Duodenal mucosa (tissue), 2 donors: Measurements from ENCODE around the gene THSD7A.

Experiments used
- H3K27ac ChIP-seq: one replicate; pipeline ENCODE4 v1.7.0; 2013; ENCODE audit warnings: low read depth, low read length
- H3K27me3 ChIP-seq, 2 donors: one replicate each; pipeline ENCODE4 v1.7.0; 2013; ENCODE audit warnings: low read length in 2 of 2, control low read depth in 1 of 2; ENCODE audit not compliant: insufficient read depth in 2 of 2, control insufficient read depth in 1 of 2
- H3K36me3 ChIP-seq, 2 donors: one replicate each; pipeline ENCODE4 v1.7.0; 2013; ENCODE audit warnings: low read length in 2 of 2, control low read depth in 1 of 2; ENCODE audit not compliant: insufficient read depth in 2 of 2, control insufficient read depth in 1 of 2
- H3K4me1 ChIP-seq, 2 donors: one replicate each; pipeline ENCODE4 v1.7.0; 2013; ENCODE audit warnings: low read length in 2 of 2, control low read depth in 1 of 2; ENCODE audit not compliant: insufficient read depth in 2 of 2, control insufficient read depth in 1 of 2
- H3K4me3 ChIP-seq, 2 donors: one replicate each; pipeline ENCODE4 v1.7.0; 2013; ENCODE audit warnings: low read length in 2 of 2, low read depth in 1 of 2
- H3K9ac ChIP-seq, 2 donors: one replicate each; pipeline ENCODE4 v1.7.0; 2013; ENCODE audit warnings: low read length in 2 of 2, low read depth in 1 of 2
- H3K9me3 ChIP-seq, 2 donors: one replicate each; pipeline ENCODE4 v1.7.0; 2013; ENCODE audit warnings: low read length in 2 of 2, control low read depth in 1 of 2; ENCODE audit not compliant: control insufficient read depth in 1 of 2

THSD7A gene

GRCh38 chr7:11464624-11465023, 367.4 kb downstream of the THSD7A start:
- no peaks in the 10 kb centered on the region for H3K9me3 ChIP-seq
- H3K36me3 ChIP-seq = no peaks in the 10 kb centered on the region
- H3K4me3 ChIP-seq = no peak overlapping the region
- no peak overlapping the region for H3K27ac ChIP-seq
- H3K27me3 ChIP-seq = no peaks in the 10 kb centered on the region
- H3K4me1 ChIP-seq = no peaks in the 10 kb centered on the region
- H3K9ac ChIP-seq = no peak overlapping the region

- Histone ChIP-seq H3K4me3 (no peak overlapping the region), H3K9me3 (no peaks in the 10 kb centered on the region), H3K27ac (no peak overlapping the region), H3K27me3 (no peaks in the 10 kb centered on the region), H3K4me1 (no peaks in the 10 kb centered on the region), H3K9ac (no peak overlapping the region), H3K36me3 (no peaks in the 10 kb centered on the region)
These were observed 370.1 kb downstream of the THSD7A start for GRCh38 chr7:11461946-11462345.

- H3K4me3 ChIP-seq = no peak overlapping the region
- H3K4me1 ChIP-seq = no peaks in the 10 kb centered on the region
- no peak overlapping the region for H3K27ac ChIP-seq
- no peaks in the 10 kb centered on the region for H3K9me3 ChIP-seq
- H3K9ac ChIP-seq = no peak overlapping the region
- H3K36me3 ChIP-seq = no peaks in the 10 kb centered on the region
- H3K27me3 ChIP-seq = no peaks in the 10 kb centered on the region
These were observed 373.1 kb downstream of the THSD7A start for GRCh38 chr7:11458736-11459483.

- Histone ChIP-seq H3K9ac (no peak overlapping the region), H3K4me1 (no peaks in the 10 kb centered on the region), H3K4me3 (no peak overlapping the region)
These were observed 374.6 kb downstream of the THSD7A start for GRCh38 chr7:11457419-11457818.

GRCh38 chr7:11456574-11456973, 375.4 kb downstream of the THSD7A start:
- Histone ChIP-seq H3K4me3 (no peak overlapping the region), H3K27me3 (no peaks in the 10 kb centered on the region), H3K36me3 (no peaks in the 10 kb centered on the region), H3K4me1 (no peaks in the 10 kb centered on the region), H3K27ac (no peak overlapping the region), H3K9ac (no peak overlapping the region), H3K9me3 (no peaks in the 10 kb centered on the region)

More at GRCh38 chr7:11457419-11457818, 374.6 kb downstream of the THSD7A start:
- Histone ChIP-seq H3K27me3 (no peaks in the 10 kb centered on the region), H3K27ac (no peak overlapping the region), H3K9me3 (no peaks in the 10 kb centered on the region), H3K36me3 (no peaks in the 10 kb centered on the region)

GRCh38 chr7:11452476-11452875, 379.5 kb downstream of the THSD7A start:
- H3K4me3 ChIP-seq = no peak overlapping the region

GRCh38 chr7:11450281-11450680, 381.7 kb downstream of the THSD7A start:
- Histone ChIP-seq H3K27me3 (no peaks in the 10 kb centered on the region), H3K4me1 (no peaks in the 10 kb centered on the region), H3K36me3 (no peaks in the 10 kb centered on the region), H3K27ac (no peak overlapping the region), H3K9ac (no peak overlapping the region), H3K4me3 (no peak overlapping the region), H3K9me3 (no peaks in the 10 kb centered on the region)

More at GRCh38 chr7:11452476-11452875, 379.5 kb downstream of the THSD7A start:
- no peaks in the 10 kb centered on the region for H3K9me3 ChIP-seq
- no peak overlapping the region for H3K9ac ChIP-seq
- H3K27me3 ChIP-seq = no peaks in the 10 kb centered on the region
- H3K4me1 ChIP-seq = no peaks in the 10 kb centered on the region
- H3K27ac ChIP-seq = no peak overlapping the region
- H3K36me3 ChIP-seq = no peaks in the 10 kb centered on the region

- no peaks in the 10 kb centered on the region for H3K9me3 ChIP-seq
- no peak overlapping the region for H3K4me3 ChIP-seq
- H3K27ac ChIP-seq = no peak overlapping the region
- no peaks in the 10 kb centered on the region for H3K4me1 ChIP-seq
- no peaks in the 10 kb centered on the region for H3K36me3 ChIP-seq
- no peak overlapping the region for H3K9ac ChIP-seq
- no peaks in the 10 kb centered on the region for H3K27me3 ChIP-seq
These were observed 382.7 kb downstream of the THSD7A start for GRCh38 chr7:11449316-11449715.

- Histone ChIP-seq H3K4me3 (no peak overlapping the region), H3K4me1 (no peaks in the 10 kb centered on the region), H3K9me3 (no peaks in the 10 kb centered on the region), H3K27ac (no peak overlapping the region), H3K36me3 (no peaks in the 10 kb centered on the region), H3K9ac (no peak overlapping the region), H3K27me3 (no peaks in the 10 kb centered on the region)
These were observed 383.7 kb downstream of the THSD7A start for GRCh38 chr7:11448323-11448722.

- Histone ChIP-seq H3K36me3 (no peaks in the 10 kb centered on the region), H3K4me1 (no peaks in the 10 kb centered on the region), H3K9ac (no peak overlapping the region), H3K27me3 (no peaks in the 10 kb centered on the region), H3K9me3 (no peaks in the 10 kb centered on the region), H3K27ac (no peak overlapping the region), H3K4me3 (no peak overlapping the region)
These were observed 384.9 kb downstream of the THSD7A start for GRCh38 chr7:11447106-11447505.
